GM12872 (cell line): ENCODE measurements around the gene GATM.

Experiments used
- CTCF ChIP-seq: IDR thresholded peaks from 3 replicates; pipeline ENCODE4 v1.5.1; 2011; ENCODE audit warnings: low read depth, mild to moderate bottlenecking, low read length, moderate library complexity; ENCODE audit not compliant: insufficient read depth

Gene GATM

GRCh38 chr15:45319472-45320214 lies 58.7 kb downstream of the GATM start:
- TF ChIP-seq CTCF: no peak

- TF ChIP-seq CTCF: no peak
Measured at GRCh38 chr15:45314960-45315359, 63.4 kb downstream of the GATM start.
